Measurements from ENCODE around the gene SLC9A1. TPM values are rescaled to one million over a fixed set of nuclear protein-coding genes. Genes with fewer than 3 reads are reported as not detected.

SLC9A1 gene
- total RNA-seq, 1 experiment from 2014 or later, result 22.5 TPM

DNA sequence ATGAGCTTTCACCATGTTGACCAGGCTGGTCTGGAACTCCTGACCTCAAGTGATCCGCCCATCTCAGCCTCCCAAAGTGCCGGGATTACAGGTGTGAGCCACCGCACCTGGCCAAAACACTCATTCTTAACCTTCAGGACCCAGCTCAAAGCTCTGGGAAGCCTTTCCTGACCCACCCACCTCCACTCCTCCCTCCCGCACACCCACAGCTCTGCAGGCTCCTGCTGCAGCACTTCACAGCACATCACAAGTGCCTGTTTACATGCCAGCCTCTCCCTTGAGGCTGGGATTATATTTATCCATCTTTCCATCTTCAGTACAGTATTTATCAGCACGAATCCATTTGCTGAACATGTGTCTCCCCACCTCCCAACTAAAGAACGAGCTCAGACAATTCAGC, 14.9 kb downstream of the SLC9A1 start (continued):
- TF ChIP-seq ELF4 (CRISPR knock-in tag; IDR thresholded peaks at IDR 0.05; ENCODE audit: low read depth), result no peak
- TF ChIP-seq, protein P1, sequence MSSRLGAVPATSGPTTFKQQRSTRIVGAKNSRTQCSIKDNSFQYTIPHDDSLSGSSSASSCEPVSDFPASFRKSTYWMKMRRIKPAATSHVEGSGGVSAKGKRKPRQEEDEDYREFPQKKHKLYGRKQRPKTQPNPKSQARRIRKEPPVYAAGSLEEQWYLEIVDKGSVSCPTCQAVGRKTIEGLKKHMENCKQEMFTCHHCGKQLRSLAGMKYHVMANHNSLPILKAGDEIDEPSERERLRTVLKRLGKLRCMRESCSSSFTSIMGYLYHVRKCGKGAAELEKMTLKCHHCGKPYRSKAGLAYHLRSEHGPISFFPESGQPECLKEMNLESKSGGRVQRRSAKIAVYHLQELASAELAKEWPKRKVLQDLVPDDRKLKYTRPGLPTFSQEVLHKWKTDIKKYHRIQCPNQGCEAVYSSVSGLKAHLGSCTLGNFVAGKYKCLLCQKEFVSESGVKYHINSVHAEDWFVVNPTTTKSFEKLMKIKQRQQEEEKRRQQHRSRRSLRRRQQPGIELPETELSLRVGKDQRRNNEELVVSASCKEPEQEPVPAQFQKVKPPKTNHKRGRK (CRISPR knock-in tag; IDR thresholded peaks at IDR 0.05; ENCODE audit: borderline replicate concordance), result no peak

DNA sequence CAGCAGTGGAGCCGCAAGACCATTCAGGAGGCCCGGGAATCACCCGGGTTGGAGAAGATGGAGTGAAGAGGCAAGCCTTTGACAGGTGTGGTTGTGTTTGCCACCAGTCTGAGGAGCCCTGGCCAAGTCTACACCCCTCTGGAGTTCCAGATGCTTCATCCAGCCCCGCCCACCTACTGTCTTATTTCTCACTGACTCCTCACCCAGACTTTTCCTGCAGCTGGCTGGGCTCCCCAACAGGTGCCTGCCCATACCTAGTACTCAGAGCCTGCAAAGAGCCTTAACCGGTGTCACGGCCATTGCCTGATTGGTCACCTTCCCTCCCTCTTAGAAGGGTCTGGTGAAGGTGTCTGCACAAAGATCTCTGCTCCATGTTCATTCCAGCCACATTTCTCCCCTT, 16.0 kb downstream of the SLC9A1 start:
- ChIA-PET POLR2A (interaction anchor here (1.7 kb wide), 1 partner anchor 16 kb away, joined by 8 read pairs; the partner anchor contains the start of gene SLC9A1), CTCF (interaction anchor here (1.4 to 2.6 kb wide), 3 partner anchors 23 to 94 kb away, joined by 3 to 10 read pairs (median 4); no protein-coding TSS in a partner anchor)
- Mint-ChIP-seq H3K36me3 (no peaks in the 10 kb centered on the region), H3K27ac (peak overlapping the region; percentile 80; the same call in 1 of the 2 replicates), H3K4me3 (no peak overlapping the region), H3K9me3 (no peaks in the 10 kb centered on the region), H3K27me3 (ENCODE audit: low read depth) (no peaks in the 10 kb centered on the region), H3K4me1 (peaks cover 53% of the 10 kb centered on the region)
- TF ChIP-seq TCF7 (CRISPR knock-in tag; IDR thresholded peaks at IDR 0.05; ENCODE audit: low read depth) (no peak), CBFB (CRISPR knock-in tag; IDR thresholded peaks at IDR 0.05; ENCODE audit: low read depth) (no peak), FOXK1 (CRISPR knock-in tag; IDR thresholded peaks at IDR 0.05) (no peak), IRF2 (CRISPR knock-in tag; IDR thresholded peaks at IDR 0.05; ENCODE audit: borderline replicate concordance, low read depth) (no peak)
- TF ChIP-seq, protein P2, sequence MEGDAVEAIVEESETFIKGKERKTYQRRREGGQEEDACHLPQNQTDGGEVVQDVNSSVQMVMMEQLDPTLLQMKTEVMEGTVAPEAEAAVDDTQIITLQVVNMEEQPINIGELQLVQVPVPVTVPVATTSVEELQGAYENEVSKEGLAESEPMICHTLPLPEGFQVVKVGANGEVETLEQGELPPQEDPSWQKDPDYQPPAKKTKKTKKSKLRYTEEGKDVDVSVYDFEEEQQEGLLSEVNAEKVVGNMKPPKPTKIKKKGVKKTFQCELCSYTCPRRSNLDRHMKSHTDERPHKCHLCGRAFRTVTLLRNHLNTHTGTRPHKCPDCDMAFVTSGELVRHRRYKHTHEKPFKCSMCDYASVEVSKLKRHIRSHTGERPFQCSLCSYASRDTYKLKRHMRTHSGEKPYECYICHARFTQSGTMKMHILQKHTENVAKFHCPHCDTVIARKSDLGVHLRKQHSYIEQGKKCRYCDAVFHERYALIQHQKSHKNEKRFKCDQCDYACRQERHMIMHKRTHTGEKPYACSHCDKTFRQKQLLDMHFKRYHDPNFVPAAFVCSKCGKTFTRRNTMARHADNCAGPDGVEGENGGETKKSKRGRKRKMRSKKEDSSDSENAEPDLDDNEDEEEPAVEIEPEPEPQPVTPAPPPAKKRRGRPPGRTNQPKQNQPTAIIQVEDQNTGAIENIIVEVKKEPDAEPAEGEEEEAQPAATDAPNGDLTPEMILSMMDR (IDR thresholded peaks at IDR 0.05), result no peak
- TF ChIP-seq, protein P3, sequence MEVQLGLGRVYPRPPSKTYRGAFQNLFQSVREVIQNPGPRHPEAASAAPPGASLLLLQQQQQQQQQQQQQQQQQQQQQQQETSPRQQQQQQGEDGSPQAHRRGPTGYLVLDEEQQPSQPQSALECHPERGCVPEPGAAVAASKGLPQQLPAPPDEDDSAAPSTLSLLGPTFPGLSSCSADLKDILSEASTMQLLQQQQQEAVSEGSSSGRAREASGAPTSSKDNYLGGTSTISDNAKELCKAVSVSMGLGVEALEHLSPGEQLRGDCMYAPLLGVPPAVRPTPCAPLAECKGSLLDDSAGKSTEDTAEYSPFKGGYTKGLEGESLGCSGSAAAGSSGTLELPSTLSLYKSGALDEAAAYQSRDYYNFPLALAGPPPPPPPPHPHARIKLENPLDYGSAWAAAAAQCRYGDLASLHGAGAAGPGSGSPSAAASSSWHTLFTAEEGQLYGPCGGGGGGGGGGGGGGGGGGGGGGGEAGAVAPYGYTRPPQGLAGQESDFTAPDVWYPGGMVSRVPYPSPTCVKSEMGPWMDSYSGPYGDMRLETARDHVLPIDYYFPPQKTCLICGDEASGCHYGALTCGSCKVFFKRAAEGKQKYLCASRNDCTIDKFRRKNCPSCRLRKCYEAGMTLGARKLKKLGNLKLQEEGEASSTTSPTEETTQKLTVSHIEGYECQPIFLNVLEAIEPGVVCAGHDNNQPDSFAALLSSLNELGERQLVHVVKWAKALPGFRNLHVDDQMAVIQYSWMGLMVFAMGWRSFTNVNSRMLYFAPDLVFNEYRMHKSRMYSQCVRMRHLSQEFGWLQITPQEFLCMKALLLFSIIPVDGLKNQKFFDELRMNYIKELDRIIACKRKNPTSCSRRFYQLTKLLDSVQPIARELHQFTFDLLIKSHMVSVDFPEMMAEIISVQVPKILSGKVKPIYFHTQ (CRISPR knock-in tag; IDR thresholded peaks at IDR 0.05), result no peak
- TF ChIP-seq, protein P4, sequence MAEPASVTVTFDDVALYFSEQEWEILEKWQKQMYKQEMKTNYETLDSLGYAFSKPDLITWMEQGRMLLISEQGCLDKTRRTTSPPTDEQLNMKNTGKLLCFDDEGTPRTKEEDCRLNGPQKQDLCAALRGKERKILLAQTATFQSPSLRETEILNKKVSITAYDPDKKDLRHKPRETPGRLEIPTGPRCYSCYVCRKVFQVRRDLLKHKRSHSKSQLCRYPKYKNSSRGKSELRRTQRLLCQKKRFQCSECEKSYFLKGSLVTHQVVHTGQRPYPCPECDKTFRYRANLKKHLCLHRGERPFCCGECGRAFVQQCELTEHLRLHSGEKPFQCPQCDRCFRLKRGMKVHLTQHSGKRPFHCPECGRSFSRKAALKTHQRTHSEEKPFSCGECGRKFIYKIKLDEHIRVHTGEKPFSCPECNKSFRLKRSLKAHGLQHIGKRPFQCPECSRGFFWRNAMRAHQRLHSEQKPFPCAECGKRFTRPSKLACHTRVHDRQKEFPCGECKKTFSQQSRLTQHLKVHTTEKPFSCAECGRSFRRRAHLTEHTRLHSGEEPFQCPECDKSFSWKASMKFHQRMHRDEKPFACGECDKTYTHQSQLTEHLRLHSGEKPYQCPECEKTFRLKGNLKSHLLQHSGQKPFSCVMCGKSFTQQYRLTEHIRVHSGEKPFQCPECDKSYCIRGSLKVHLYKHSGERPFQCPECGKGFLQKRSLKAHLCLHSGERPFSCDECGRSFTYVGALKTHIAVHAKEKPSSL (CRISPR knock-in tag; conservative IDR thresholded peaks at IDR 0.05), result no peak
- ATAC-seq (no peak), DNase-seq (ENCODE audit: low spot score) (no peak)

DNA sequence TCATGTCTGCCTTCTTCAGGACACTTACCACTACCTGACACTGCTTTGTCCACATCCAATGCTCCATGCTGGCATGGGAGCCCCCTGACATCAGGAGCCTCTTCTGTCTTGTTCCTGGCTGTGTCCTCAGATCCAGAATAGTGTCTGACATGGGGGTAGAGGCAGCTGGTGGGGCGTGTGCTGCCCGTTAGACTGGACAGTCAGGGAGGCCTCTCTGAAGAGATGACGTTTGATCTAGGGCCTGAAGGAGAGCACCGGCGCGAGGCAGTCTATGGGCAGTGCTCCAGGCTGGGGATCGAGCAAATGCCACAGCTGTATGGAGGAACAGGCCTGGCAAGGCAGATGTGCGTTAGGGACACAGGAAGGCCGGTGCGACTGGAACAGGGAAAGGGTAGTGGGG, 16.6 kb downstream of the SLC9A1 start:
- no peak overlapping the region; the same call in 1 of the 2 replicates for H3K27ac Mint-ChIP-seq
- no peaks in the 10 kb centered on the region for H3K36me3 Mint-ChIP-seq
- H3K27me3 Mint-ChIP-seq (ENCODE audit: low read depth), result no peaks in the 10 kb centered on the region
- TF ChIP-seq ZNF671 (CRISPR knock-in tag; IDR thresholded peaks at IDR 0.05), result no peak
- H3K9me3 Mint-ChIP-seq, result no peaks in the 10 kb centered on the region
- ATAC-seq (no peak), DNase-seq (ENCODE audit: low spot score) (no peak)
- peaks cover 52% of the 10 kb centered on the region for H3K4me1 Mint-ChIP-seq
- ChIA-PET CTCF (interaction anchor here (1.3 to 2.9 kb wide), 3 partner anchors 23 to 158 kb away, joined by 3 to 15 read pairs (median 3); no protein-coding TSS in a partner anchor), POLR2A (interaction anchor here (1.0 to 1.7 kb wide), 2 partner anchors 15 to 16 kb away, joined by 3 to 8 read pairs; partner anchors contain the start of gene SLC9A1)
- H3K4me3 Mint-ChIP-seq, result no peak overlapping the region
